ENCODE results near the gene SCARB1. TPM values are rescaled to one million over a fixed set of nuclear protein-coding genes. Genes with fewer than 3 reads are reported as not detected.
A peak's percentile ranks its signal among the peaks of the same experiment; 100 is the strongest.

Gene SCARB1
- polyA plus RNA-seq, 1 experiment: 10.3 TPM

DNA sequence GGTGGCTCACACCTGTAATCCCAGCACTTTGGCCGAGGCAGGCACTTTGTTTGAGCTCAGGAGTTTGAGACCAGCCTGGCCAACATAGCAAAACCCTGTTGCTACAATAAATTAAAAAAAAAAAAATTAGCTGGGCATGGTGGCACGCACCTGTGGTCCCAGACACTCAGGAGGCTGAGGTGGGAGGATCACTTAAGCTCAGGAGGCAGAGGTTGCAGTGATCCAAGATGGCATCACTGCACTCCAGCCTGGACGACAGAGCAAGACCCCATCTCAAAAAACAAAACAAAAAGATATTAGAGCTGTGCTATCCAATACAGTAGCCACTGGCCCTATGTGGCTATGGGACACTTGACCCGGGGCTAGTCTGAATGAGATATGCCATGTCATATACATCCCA, 6.9 kb upstream of the SCARB1 start:
- ChIA-PET POLR2A (no interaction called here), CTCF (interaction anchor here (1.2 kb wide), 1 partner anchor 36 kb away, joined by 5 read pairs; no protein-coding TSS in a partner anchor)
- Histone ChIP-seq H3K27ac (ENCODE audit: low read depth, low read length) (no peak overlapping the region), H3K27me3 (ENCODE audit: control insufficient read depth, insufficient read depth, low read length) (peaks cover 2% of the 10 kb centered on the region), H3K4me3 (ENCODE audit: low read depth, low read length) (no peak overlapping the region), H3K9me3 (ENCODE audit: control insufficient read depth, insufficient read depth, low read length) (no peaks in the 10 kb centered on the region)
- TF ChIP-seq, protein P1, sequence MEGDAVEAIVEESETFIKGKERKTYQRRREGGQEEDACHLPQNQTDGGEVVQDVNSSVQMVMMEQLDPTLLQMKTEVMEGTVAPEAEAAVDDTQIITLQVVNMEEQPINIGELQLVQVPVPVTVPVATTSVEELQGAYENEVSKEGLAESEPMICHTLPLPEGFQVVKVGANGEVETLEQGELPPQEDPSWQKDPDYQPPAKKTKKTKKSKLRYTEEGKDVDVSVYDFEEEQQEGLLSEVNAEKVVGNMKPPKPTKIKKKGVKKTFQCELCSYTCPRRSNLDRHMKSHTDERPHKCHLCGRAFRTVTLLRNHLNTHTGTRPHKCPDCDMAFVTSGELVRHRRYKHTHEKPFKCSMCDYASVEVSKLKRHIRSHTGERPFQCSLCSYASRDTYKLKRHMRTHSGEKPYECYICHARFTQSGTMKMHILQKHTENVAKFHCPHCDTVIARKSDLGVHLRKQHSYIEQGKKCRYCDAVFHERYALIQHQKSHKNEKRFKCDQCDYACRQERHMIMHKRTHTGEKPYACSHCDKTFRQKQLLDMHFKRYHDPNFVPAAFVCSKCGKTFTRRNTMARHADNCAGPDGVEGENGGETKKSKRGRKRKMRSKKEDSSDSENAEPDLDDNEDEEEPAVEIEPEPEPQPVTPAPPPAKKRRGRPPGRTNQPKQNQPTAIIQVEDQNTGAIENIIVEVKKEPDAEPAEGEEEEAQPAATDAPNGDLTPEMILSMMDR (IDR thresholded peaks at IDR 0.05; ENCODE audit: low read depth, low read length): no peak
- no peak for DNase-seq (ENCODE audit: low read depth, low spot score)

DNA sequence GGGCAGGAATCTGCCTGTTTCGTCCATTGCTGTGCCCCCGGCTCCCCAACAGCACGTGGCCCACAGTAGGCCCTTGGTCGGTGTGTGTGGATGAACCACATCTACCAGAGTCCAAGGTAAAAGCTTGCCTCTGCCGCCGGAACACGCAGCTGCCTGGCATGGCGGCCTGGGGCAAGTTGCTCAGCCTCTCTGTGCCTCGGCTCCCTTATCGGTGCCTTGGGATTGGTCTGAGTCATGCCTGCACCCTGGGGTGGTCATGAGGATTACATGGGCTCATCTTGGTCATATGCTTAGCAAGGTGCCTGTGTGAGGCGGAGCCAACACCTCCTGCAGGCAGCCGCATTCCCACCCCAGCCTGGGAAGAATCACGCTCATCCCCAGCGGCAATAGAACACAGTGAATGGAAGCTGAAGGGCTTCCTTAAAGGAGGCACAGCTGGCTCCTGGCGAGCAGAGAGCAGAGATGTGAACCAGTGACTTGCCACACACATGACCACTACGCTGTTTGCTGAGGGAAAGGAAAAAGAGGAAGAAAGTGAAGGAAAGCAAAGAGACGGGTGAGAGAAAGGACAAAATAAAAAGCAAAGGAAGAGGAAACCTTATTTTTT, 5.5 kb upstream of the SCARB1 start:
- Histone ChIP-seq H3K27ac (ENCODE audit: low read depth, low read length) (no peak overlapping the region), H3K9me3 (ENCODE audit: control insufficient read depth, insufficient read depth, low read length) (no peaks in the 10 kb centered on the region; the same call in 1 of the 2 replicates), H3K4me3 (ENCODE audit: low read depth, low read length) (no peak overlapping the region), H3K27me3 (ENCODE audit: control insufficient read depth, insufficient read depth, low read length) (peaks cover 2% of the 10 kb centered on the region)
- ChIA-PET CTCF (no interaction called here), POLR2A (no interaction called here)
- TF ChIP-seq, protein P1 (IDR thresholded peaks at IDR 0.05; ENCODE audit: low read depth, low read length): no peak
- DNase-seq (ENCODE audit: low read depth, low spot score): no peak

DNA sequence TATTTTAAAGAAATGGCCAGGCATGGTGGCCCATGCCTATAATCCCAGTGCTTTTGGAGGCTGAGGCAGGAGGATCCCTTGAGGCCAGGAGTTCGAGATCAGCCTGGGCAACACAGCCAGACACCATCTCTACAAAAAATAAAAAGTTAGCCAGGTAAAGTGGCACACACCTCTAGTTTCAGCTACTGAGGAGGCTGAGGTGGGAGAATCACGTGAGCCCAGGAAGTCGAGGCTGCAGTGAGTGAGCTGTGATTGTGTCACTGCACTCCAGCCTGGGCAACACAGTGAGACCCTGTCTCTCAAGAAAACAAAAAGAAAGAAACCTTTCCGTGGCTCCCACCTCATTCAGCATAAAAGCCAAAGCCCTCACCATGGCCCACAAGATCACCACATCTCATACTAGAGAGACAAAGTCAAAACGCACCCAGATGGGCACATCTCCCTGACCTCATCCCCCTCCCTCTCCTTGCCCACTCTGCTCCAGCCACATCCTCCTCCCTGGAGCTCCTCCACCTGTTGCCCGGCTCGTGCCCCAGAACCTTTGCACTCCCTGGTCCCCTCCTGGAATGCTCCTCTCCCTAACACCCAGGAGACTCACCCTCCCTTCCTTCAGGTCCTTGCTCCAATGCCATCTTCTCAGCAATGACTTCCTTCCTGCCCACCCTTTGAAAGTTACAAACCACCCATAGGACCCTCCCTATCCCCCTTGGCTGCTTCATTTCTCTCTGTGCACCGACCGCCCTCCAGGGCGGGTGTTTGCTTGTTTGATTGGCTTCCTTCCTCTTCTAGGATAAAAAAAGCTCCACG, 4.8 kb upstream of the SCARB1 start:
- Histone ChIP-seq H3K27me3 (ENCODE audit: control insufficient read depth, insufficient read depth, low read length) (peaks cover 2% of the 10 kb centered on the region), H3K9me3 (ENCODE audit: control insufficient read depth, insufficient read depth, low read length) (no peaks in the 10 kb centered on the region; the same call in 1 of the 2 replicates), H3K4me3 (ENCODE audit: low read depth, low read length) (no peak overlapping the region), H3K27ac (ENCODE audit: low read depth, low read length) (no peak overlapping the region)
- ChIA-PET POLR2A (no interaction called here), CTCF (no interaction called here)
- TF ChIP-seq, protein P1 (IDR thresholded peaks at IDR 0.05; ENCODE audit: low read depth, low read length): no peak
- no peak for DNase-seq (ENCODE audit: low read depth, low spot score)

DNA sequence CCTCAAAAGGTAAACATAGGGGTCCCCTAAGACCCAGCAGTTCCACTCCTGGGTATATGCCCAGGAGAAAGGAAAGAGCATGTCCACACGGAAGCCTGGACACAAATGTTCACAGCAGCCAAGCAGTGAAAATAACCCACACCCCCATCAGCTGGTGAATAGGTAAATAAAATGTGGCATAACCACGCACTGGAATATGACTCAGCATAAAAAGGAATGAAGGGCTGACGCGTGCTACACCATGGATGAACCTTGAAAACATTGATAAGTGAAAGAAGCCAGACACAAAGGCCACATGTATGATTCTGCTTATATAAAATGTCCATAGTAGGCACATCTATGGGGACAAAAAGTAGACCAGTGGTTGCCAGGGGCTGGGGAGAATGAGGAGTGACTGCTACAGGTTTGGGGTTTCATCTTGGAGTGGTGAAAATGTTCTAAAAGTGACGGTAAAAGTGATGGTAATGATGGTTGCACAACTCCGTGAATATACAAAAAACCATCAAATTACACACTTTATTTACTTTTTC, 3.8 kb upstream of the SCARB1 start:
- TF ChIP-seq, protein P1 (IDR thresholded peaks at IDR 0.05; ENCODE audit: low read depth, low read length): no peak
- POLR2A ChIA-PET: no interaction called here
- no peaks in the 10 kb centered on the region; the same call in 1 of the 2 replicates for H3K9me3 ChIP-seq (ENCODE audit: control insufficient read depth, insufficient read depth, low read length)
- DNase-seq (ENCODE audit: low read depth, low spot score): peak; percentile 47
- no peak overlapping the region for H3K4me3 ChIP-seq (ENCODE audit: low read depth, low read length)
- no peak overlapping the region for H3K27ac ChIP-seq (ENCODE audit: low read depth, low read length)
- CTCF ChIA-PET: no interaction called here
- H3K27me3 ChIP-seq (ENCODE audit: control insufficient read depth, insufficient read depth, low read length): peaks cover 2% of the 10 kb centered on the region

DNA sequence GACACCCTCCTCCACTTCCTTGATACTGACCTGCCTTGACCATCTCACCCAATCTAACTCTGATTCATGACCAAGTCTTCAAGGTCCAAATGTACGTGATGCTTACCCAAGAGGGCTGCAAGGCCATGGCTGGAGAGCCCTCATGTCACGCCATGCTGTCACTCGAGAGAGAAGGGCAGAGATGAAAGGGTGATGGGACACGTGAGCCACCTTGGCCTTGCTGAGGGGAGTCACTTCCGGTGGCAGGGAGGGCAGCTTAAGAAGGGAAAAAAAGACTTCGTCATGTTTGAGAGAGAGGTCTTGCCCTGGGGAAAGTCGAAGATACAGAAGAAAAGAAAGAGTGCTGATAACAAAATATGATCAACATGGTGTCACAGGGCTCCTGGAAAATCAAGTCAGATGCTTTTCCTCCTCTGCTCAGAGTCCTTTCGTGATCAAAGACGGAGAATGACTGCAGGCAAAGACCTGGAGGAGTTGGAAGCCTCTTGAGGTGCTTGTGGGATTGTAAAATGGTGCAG, 3.3 kb upstream of the SCARB1 start:
- no peak overlapping the region for H3K4me3 ChIP-seq (ENCODE audit: low read depth, low read length)
- TF ChIP-seq, protein P1 (IDR thresholded peaks at IDR 0.05; ENCODE audit: low read depth, low read length): no peak
- no peak overlapping the region for H3K27ac ChIP-seq (ENCODE audit: low read depth, low read length)
- no peak for DNase-seq (ENCODE audit: low read depth, low spot score)
- ChIA-PET POLR2A (no interaction called here), CTCF (interaction anchor here (1.4 kb wide), 1 partner anchor 40 kb away, joined by 5 read pairs; no protein-coding TSS in a partner anchor)
- no peaks in the 10 kb centered on the region; the same call in 1 of the 2 replicates for H3K9me3 ChIP-seq (ENCODE audit: control insufficient read depth, insufficient read depth, low read length)
- peaks cover 2% of the 10 kb centered on the region for H3K27me3 ChIP-seq (ENCODE audit: control insufficient read depth, insufficient read depth, low read length)

Data from AG04450 (cell line).